Tibial nerve (tissue), 4 donors: ENCODE measurements around the gene GRK1. TPM values are rescaled to one million over a fixed set of nuclear protein-coding genes. Genes with fewer than 3 reads are reported as not detected.

Source experiments
- DNase-seq, 2 donors: peaks; one replicate each; pipeline ENCODE4 v3.0.0-alpha.2; 2019; ENCODE audit warnings: low spot score in 2 of 2
- H3K27ac ChIP-seq, 4 donors: fragments of 200-600 bp; sonication (generic) in 3 of 4; one replicate each; pipeline ENCODE4 v1.5.1; 2017 to 2019; ENCODE audit warnings: mild to moderate bottlenecking in 1 of 4
- H3K27me3 ChIP-seq, 2 donors: fragments of 200-600 bp; sonication (generic) in 1 of 2; one replicate each; pipeline versions ENCODE4 v1.5.1 to v1.6.0; 2017 to 2019
- H3K36me3 ChIP-seq, 3 donors: fragments of 200-600 bp; sonication (generic); one replicate each; pipeline ENCODE4 v1.5.1; 2018 to 2019
- H3K4me1 ChIP-seq, 4 donors: fragments of 200-600 bp; sonication (generic) in 3 of 4; one replicate each; pipeline ENCODE4 v1.5.1; 2017 to 2019
- H3K4me3 ChIP-seq, 4 donors: fragments of 200-600 bp; sonication (generic) in 3 of 4; one replicate each; pipeline ENCODE4 v1.5.1; 2017 to 2019; ENCODE audit warnings: mild to moderate bottlenecking in 1 of 4, moderate library complexity in 1 of 4
- H3K9me3 ChIP-seq, 4 donors: fragments of 200-600 bp; sonication (generic) in 3 of 4; one replicate each; pipeline ENCODE4 v1.5.1; 2017 to 2019
- CTCF ChIP-seq, 5 experiments: fragments of 200-600 bp in 3 of 5; fragments of 450-650 bp in 2 of 5; sonication (generic) in 3 of 5; IDR thresholded peaks; one replicate each; pipeline ENCODE4 v1.5.1; 2016 to 2019; ENCODE audit warnings: antibody characterized with exemption in 5 of 5, mild to moderate bottlenecking in 3 of 5, moderate library complexity in 2 of 5
- EP300 ChIP-seq, 2 donors: sonication (generic); formaldehyde crosslinking; IDR thresholded peaks; one replicate each; pipeline ENCODE4 v1.6.1; 2017; ENCODE audit warnings: antibody characterized with exemption in 2 of 2, mild to moderate bottlenecking in 1 of 2
- POLR2A ChIP-seq, 2 donors: fragments of 450-650 bp; IDR thresholded peaks; one replicate each; pipeline ENCODE4 v1.6.1; 2017; ENCODE audit warnings: antibody characterized with exemption in 2 of 2, mild to moderate bottlenecking in 2 of 2, moderate library complexity in 2 of 2
- WGBS, 2 donors: methylation state at CpG; one replicate each; pipeline ENCODE4 v1.1.5; 2018; 5-methylcytosine and 5-hydroxymethylcytosine counted together
- total RNA-seq, 4 donors: library from RNA; depleted of rRNA; stranded (reverse); fragments of >200 nt; gene quantifications; one replicate each; pipeline ENCODE4 v1.1.0, GENCODE V29; 2016

GRK1 gene
- total RNA-seq, 4 donors from 2014 or later, result not detected

DNA sequence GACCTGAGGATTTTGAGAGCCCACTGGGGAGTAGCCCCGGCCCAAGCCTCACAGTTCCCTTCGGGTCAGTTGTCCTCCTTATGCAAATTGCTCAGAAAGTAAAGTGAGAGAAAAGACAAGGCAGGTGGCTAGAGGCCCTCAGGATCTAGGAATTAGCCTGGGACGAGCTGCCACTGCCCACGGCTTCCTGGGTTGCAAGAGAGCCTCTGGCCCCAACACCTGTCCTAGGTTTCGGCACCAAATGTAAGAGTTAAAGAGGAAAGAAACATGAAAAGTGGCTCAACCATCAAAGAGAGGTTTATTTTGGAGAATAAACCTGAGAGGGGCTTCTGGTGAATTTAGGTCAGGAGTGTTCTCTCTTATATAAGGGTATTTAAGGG lies 117.6 kb downstream of the GRK1 start:
- Histone ChIP-seq H3K9me3 (no peaks in the 10 kb centered on the region), H3K27ac (no peak overlapping the region), H3K4me1 (no peaks in the 10 kb centered on the region), H3K27me3 (no peaks in the 10 kb centered on the region), H3K36me3 (no peaks in the 10 kb centered on the region), H3K4me3 (no peak overlapping the region)
- no peak for TF ChIP-seq CTCF (IDR thresholded peaks at IDR 0.05)
- TF ChIP-seq POLR2A (IDR thresholded peaks at IDR 0.05), result no peak
- no peak for TF ChIP-seq EP300 (IDR thresholded peaks at IDR 0.05)
- 73 to 79% methylated on average over 4 to 5 of the region's 5 CpGs for WGBS, 2 donors
- DNase-seq, result no peak

- Histone ChIP-seq H3K4me3 (no peak overlapping the region), H3K27me3 (no peaks in the 10 kb centered on the region), H3K27ac (no peak overlapping the region), H3K36me3 (no peaks in the 10 kb centered on the region), H3K9me3 (no peaks in the 10 kb centered on the region), H3K4me1 (no peaks in the 10 kb centered on the region)
- TF ChIP-seq POLR2A (IDR thresholded peaks at IDR 0.05) (no peak), EP300 (IDR thresholded peaks at IDR 0.05) (no peak), CTCF (IDR thresholded peaks at IDR 0.05) (no peak)
- WGBS, 2 donors, result 75 to 84% methylated on average over 19 of the region's 19 CpGs
- DNase-seq, result no peak
These were observed 118.3 kb downstream of the GRK1 start for GRCh38 chr13:113785051-113786010.

GRCh38 chr13:113786262-113786841 lies 119.3 kb downstream of the GRK1 start:
- Histone ChIP-seq H3K36me3 (no peaks in the 10 kb centered on the region), H3K27ac (no peak overlapping the region), H3K27me3 (no peaks in the 10 kb centered on the region), H3K9me3 (no peaks in the 10 kb centered on the region), H3K4me3 (no peak overlapping the region), H3K4me1 (no peaks in the 10 kb centered on the region)
- 83 to 90% methylated on average over 17 of the region's 17 CpGs for whole genome bisulfite sequencing, 2 donors
- no peak for DNase-seq
- TF ChIP-seq CTCF (IDR thresholded peaks at IDR 0.05) (no peak), POLR2A (IDR thresholded peaks at IDR 0.05) (no peak), EP300 (IDR thresholded peaks at IDR 0.05) (no peak)

Other genes with a start within 250 kb of the GRK1 start
- gene ADPRHL1, start 213.7 kb upstream of the GRK1 start, total RNA-seq, result 10 to 100 TPM in 2 of 4 donors, 1 to 10 TPM in 2; 6.9 to 15.5 (median 12.6) TPM
- 10 to 100 TPM; 16.3 to 28.0 (median 21.0) TPM for gene DCUN1D2, start 176.5 kb upstream of the GRK1 start, total RNA-seq
- gene TFDP1, start 82.5 kb upstream of the GRK1 start, total RNA-seq, result 10 to 100 TPM; 19.2 to 45.3 (median 34.1) TPM
- not detected for gene ATP4B, start 9.0 kb upstream of the GRK1 start, total RNA-seq
- gene TMEM255B, start 92.0 kb downstream of the GRK1 start, total RNA-seq, result 10 to 100 TPM in 2 of 4 donors, 1 to 10 TPM in 2; 3.3 to 21.6 (median 10.9) TPM
- 100 to 1,000 TPM; 317 to 697 (median 547) TPM for gene GAS6, start 196.9 kb downstream of the GRK1 start, total RNA-seq